Activated T-helper 17 cell treated with anti-CD3 and anti-CD28 coated beads, Interleukin-2, amount 50 U/mL, for 72 hours (primary cell): ENCODE measurements around the gene PTPRN2. TPM values are rescaled to one million over a fixed set of nuclear protein-coding genes. Genes with fewer than 3 reads are reported as not detected.
A peak's percentile ranks its signal among the peaks of the same experiment; 100 is the strongest.
"Not testable (repeated sequence)": the region's sequence is repeated elsewhere in the genome, so short reads cannot be mapped to it uniquely, and the experiment has no call there.

Source experiments
- ATAC-seq: fragments of 150-1000 bp; cut with Tn5 transposase; replicated peaks from 2 replicates; pipeline ENCODE4 v1.10.0; 2021; ENCODE audit warnings: mild to moderate bottlenecking, moderate library complexity
- H3K27ac Mint-ChIP-seq: one replicate; pipeline ENCODE4 v1.8.0; 2022; ENCODE audit warnings: mixed read lengths
- H3K27me3 Mint-ChIP-seq: one replicate; pipeline ENCODE4 v1.8.0; 2022; ENCODE audit warnings: mixed read lengths
- H3K36me3 Mint-ChIP-seq: one replicate; pipeline ENCODE4 v1.8.0; 2022; ENCODE audit warnings: low read depth, mild to moderate bottlenecking, mixed read lengths
- H3K4me1 Mint-ChIP-seq: one replicate; pipeline ENCODE4 v1.8.0; 2022; ENCODE audit warnings: mixed read lengths
- H3K4me3 Mint-ChIP-seq: one replicate; pipeline ENCODE4 v1.8.0; 2022; ENCODE audit warnings: mild to moderate bottlenecking, mixed read lengths
- H3K9me3 Mint-ChIP-seq: one replicate; pipeline ENCODE4 v1.8.0; 2022; ENCODE audit warnings: mixed read lengths
- total RNA-seq, 2 donors: library from RNA; stranded (reverse); gene quantifications; one replicate each; pipeline ENCODE4 v1.2.3, GENCODE V29; 2022

The PTPRN2 gene
- total RNA-seq, 2 donors from 2014 or later: 0.48 to 1.4 TPM

DNA sequence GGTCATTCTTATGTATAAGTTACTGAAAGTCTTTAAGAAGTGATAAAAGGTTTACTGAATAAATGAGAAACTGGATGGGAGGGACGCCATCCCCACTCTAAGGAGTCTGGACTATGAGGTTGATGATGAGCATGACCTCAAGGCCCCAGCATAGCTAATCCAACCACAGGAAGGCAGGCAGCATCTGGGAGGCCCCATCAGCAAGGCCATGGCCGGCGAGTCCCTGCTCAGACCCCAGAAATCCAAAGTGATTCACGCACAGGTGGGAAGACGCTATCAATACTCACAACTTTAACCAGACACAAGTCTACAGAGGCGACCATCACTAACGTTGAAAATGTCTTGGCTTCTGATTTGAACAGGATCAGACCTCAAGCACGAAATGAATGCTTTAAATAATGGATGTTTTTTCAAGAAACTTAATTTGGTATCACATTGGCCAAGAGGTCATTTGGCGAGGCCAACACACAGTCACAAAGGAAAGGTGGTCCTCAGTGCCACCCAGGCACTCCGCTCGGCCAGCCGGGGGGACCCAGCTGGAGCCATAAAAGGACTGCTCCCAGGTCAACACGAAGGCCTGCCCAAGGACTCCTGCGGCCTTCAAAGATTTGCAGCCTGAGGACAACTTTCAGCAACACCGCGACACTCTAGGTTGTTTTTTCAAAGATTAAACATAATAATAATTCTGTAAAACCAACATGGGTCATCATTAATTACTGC is 228.5 kb downstream of the PTPRN2 start:
- Mint-ChIP-seq H3K4me3 (no peak overlapping the region), H3K9me3 (no peaks in the 10 kb centered on the region), H3K27ac (no peak overlapping the region), H3K27me3 (peaks cover 11% of the 10 kb centered on the region), H3K4me1 (no peaks in the 10 kb centered on the region), H3K36me3 (no peaks in the 10 kb centered on the region)
- ATAC-seq: no peak

- peaks cover 13% of the 10 kb centered on the region for H3K27me3 Mint-ChIP-seq
- H3K4me1 Mint-ChIP-seq: no peaks in the 10 kb centered on the region
- H3K4me3 Mint-ChIP-seq: no peak overlapping the region
- no peak overlapping the region for H3K27ac Mint-ChIP-seq
- H3K36me3 Mint-ChIP-seq: no peaks in the 10 kb centered on the region
- ATAC-seq: peak; percentile 34
- H3K9me3 Mint-ChIP-seq: no peaks in the 10 kb centered on the region
Measured at GRCh38 chr7:158357898-158358821, 229.5 kb downstream of the PTPRN2 start.

GRCh38 chr7:158357106-158357897 is 230.3 kb downstream of the PTPRN2 start:
- Mint-ChIP-seq H3K36me3 (no peaks in the 10 kb centered on the region), H3K4me3 (no peak overlapping the region), H3K27me3 (peaks cover 13% of the 10 kb centered on the region), H3K27ac (no peak overlapping the region), H3K4me1 (no peaks in the 10 kb centered on the region), H3K9me3 (no peaks in the 10 kb centered on the region)
- ATAC-seq: no peak

- Mint-ChIP-seq H3K9me3 (no peaks in the 10 kb centered on the region), H3K36me3 (no peaks in the 10 kb centered on the region), H3K4me3 (no peak overlapping the region), H3K27ac (no peak overlapping the region), H3K4me1 (no peaks in the 10 kb centered on the region), H3K27me3 (peaks cover 13% of the 10 kb centered on the region)
- ATAC-seq: no peak
Measured at GRCh38 chr7:158356454-158356853, 231.2 kb downstream of the PTPRN2 start.

DNA sequence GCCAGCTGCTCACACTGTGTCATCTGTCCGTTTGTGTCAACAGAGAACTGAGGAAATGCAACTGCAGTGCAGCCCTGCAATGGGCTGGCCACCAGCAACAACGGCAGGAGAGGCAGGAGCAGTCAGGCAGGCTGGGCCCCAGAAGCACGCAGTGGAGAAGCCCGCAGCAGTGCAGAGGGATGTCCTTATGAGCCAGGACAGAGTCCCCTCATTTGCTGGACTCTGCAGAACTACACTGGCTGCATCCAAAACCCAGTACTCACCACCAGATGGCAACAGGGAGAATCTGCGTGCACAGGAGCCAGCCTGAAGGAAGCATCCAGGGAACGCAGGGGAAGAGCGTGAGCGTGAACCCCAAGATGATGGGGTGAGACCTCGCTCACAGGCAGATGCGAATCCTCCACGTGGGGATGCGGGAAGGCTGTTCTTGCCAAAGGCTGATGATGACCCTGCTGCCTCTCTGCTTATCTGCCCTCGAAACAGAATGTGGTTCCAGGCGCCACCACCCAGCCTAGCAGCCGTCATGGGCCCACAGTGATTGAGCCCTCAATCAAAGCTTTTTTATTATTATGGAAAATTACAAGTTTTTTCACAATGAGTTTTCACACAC is 232.1 kb downstream of the PTPRN2 start:
- no peak for ATAC-seq
- H3K27ac Mint-ChIP-seq: no peak overlapping the region
- no peak overlapping the region for H3K4me3 Mint-ChIP-seq
- no peaks in the 10 kb centered on the region for H3K9me3 Mint-ChIP-seq
- H3K4me1 Mint-ChIP-seq: no peaks in the 10 kb centered on the region
- H3K36me3 Mint-ChIP-seq: no peaks in the 10 kb centered on the region
- H3K27me3 Mint-ChIP-seq: peaks cover 13% of the 10 kb centered on the region

GRCh38 chr7:158354861-158355260 is 232.8 kb downstream of the PTPRN2 start:
- ATAC-seq: no peak
- Mint-ChIP-seq H3K4me1 (no peaks in the 10 kb centered on the region), H3K27ac (no peak overlapping the region), H3K9me3 (no peaks in the 10 kb centered on the region), H3K36me3 (no peaks in the 10 kb centered on the region), H3K4me3 (no peak overlapping the region), H3K27me3 (peaks cover 13% of the 10 kb centered on the region)

DNA sequence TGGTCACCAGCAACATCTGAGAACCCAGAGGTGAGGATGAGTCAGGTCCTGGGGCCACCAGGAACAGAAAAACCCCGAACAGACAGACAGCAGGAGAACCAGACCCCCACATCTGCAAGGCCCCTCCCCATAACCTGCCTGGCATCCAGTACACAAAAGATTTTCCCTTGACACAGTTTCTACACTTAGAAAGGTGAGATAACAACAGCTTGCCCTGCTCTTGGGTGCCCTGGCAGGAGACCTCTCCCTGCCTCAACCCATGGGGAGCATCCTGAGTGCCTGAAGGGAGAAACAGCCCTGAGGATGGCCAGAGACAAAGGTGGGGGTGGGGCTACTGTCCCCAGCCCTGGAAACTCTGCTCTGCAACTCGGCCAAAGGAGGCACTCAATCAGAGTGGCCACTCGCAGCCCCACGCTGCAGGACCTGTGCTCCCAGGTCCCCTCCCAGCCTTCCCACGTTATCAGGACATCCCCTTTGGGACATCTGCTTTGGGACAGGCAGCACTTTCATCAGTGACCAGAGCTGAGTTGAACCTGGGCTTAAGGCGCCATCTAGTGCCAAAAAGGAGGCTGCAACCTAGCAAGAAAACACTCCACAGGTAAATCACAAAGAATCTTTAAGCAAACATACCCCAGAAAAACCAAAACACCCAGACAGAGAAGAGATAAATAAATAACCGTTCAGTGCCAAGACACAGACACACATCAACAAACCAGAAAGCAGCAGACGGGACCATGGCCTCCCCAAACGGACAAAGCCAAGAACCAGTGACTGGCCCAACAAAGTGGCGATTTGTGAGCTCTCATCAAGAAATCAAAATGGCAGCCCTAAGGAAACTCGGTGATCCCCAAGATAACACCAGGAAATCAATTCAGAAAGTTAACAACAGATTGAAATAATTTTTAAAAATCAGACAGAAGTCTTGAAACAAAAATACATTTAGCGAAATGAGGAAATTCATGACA is 233.7 kb downstream of the PTPRN2 start:
- ATAC-seq: no peak
- H3K4me1 Mint-ChIP-seq: no peaks in the 10 kb centered on the region
- H3K9me3 Mint-ChIP-seq: no peaks in the 10 kb centered on the region
- H3K27me3 Mint-ChIP-seq: peaks cover 13% of the 10 kb centered on the region
- no peak overlapping the region for H3K4me3 Mint-ChIP-seq
- no peak overlapping the region for H3K27ac Mint-ChIP-seq
- no peaks in the 10 kb centered on the region for H3K36me3 Mint-ChIP-seq

DNA sequence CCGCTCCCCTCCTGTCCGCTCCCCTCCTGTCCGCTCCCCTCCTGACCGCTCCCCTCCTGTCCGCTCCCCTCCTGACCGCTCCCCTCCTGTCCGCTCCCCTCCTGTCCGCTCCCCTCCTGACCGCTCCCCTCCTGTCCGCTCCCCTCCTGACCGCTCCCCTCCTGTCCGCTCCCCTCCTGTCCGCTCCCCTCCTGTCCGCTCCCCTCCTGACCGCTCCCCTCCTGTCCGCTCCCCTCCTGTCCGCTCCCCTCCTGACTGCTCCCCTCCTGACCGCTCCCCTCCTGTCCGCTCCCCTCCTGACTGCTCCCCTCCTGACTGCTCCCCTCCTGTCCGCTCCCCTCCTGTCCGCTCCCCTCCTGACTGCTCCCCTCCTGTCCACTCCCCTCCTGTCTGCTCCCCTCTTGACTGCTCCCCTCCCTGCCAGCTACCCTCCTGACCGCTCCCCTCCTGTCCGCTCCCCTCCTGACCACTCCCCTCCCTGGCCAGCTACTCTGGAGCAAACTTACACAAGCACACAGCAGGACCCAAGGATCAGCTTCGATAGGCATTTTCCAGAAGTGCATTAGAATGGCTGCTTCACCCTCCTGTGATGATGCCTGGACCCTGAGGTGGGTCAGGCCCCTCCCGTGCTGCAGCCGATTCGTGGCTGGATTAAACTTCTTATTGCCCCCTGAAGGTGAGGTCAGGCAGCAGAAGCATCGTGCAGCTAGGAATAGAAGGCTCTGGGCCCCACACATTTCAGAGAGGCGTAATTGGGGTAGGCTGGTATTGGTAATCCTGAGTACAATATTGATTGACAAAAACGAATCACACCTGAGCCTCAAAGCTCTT is 235.5 kb downstream of the PTPRN2 start:
- H3K9me3 Mint-ChIP-seq, H3K36me3 Mint-ChIP-seq, ATAC-seq, H3K27ac Mint-ChIP-seq, H3K4me3 Mint-ChIP-seq, H3K4me1 Mint-ChIP-seq: not testable (repeated sequence)
- H3K27me3 Mint-ChIP-seq: peaks cover 13% of the 10 kb centered on the region

GRCh38 chr7:158351481-158351880 is 236.1 kb downstream of the PTPRN2 start:
- peaks cover 13% of the 10 kb centered on the region for H3K27me3 Mint-ChIP-seq
- ATAC-seq: no peak
- H3K27ac Mint-ChIP-seq: no peak overlapping the region
- H3K36me3 Mint-ChIP-seq: no peaks in the 10 kb centered on the region
- H3K9me3 Mint-ChIP-seq: no peaks in the 10 kb centered on the region
- peaks cover under 1% of the 10 kb centered on the region for H3K4me1 Mint-ChIP-seq
- H3K4me3 Mint-ChIP-seq: no peak overlapping the region

- Mint-ChIP-seq H3K27me3 (peaks cover 13% of the 10 kb centered on the region), H3K27ac (no peak overlapping the region), H3K9me3 (no peaks in the 10 kb centered on the region), H3K4me1 (peaks cover 4% of the 10 kb centered on the region), H3K4me3 (no peak overlapping the region), H3K36me3 (no peaks in the 10 kb centered on the region)
- no peak for ATAC-seq
Measured at GRCh38 chr7:158351051-158351450, 236.6 kb downstream of the PTPRN2 start.

- Mint-ChIP-seq H3K4me3 (no peak overlapping the region), H3K27ac (no peak overlapping the region), H3K4me1 (peaks cover 4% of the 10 kb centered on the region), H3K27me3 (peaks cover 12% of the 10 kb centered on the region), H3K9me3 (no peaks in the 10 kb centered on the region), H3K36me3 (no peaks in the 10 kb centered on the region)
- ATAC-seq: no peak
Measured at GRCh38 chr7:158350166-158350900, 237.3 kb downstream of the PTPRN2 start.

GRCh38 chr7:158348446-158348845 is 239.2 kb downstream of the PTPRN2 start:
- Mint-ChIP-seq H3K4me3 (no peak overlapping the region), H3K4me1 (peaks cover 4% of the 10 kb centered on the region), H3K27ac (no peak overlapping the region), H3K27me3 (peaks cover 4% of the 10 kb centered on the region), H3K9me3 (no peaks in the 10 kb centered on the region), H3K36me3 (no peaks in the 10 kb centered on the region)
- no peak for ATAC-seq
